ENCODE measurements around the gene LDAH.
"Not testable (repeated sequence)": the region's sequence is repeated elsewhere in the genome, so short reads cannot be mapped to it uniquely, and the experiment has no call there.

Gene LDAH

GRCh38 chr2:20722592-20723240, 100.2 kb downstream of the LDAH start:
- H4K20me1 ChIP-seq, result peaks cover 0 to 5% (median 0%) of the 10 kb centered on the region in 11 experiments; a peak in 2 of 22 replicates
- H3K9me3 ChIP-seq (replicated peaks in 1 of 11), result peaks cover 15 to 53% (median 39%) of the 10 kb centered on the region in 11 experiments
- peaks cover 27 to 86% (median 52%) of the 10 kb centered on the region in 11 experiments; a peak in 21 of 22 replicates for H3K36me3 ChIP-seq
- H3K4me1 ChIP-seq, result no peaks in the 10 kb centered on the region
- H3K27ac ChIP-seq, result no peak overlapping the region
- H3K27me3 ChIP-seq, result no peaks in the 10 kb centered on the region
- TF ChIP-seq Cebpa-rat (IDR thresholded peaks at IDR 0.05), result no peak
- H3K4me3 ChIP-seq, result no peak overlapping the region
- no peak overlapping the region for H3K4me2 ChIP-seq
- H3K9ac ChIP-seq, result no peak overlapping the region

- peaks cover 10 to 53% (median 26%) of the 10 kb centered on the region in 11 experiments; a peak in 18 of 22 replicates for H3K36me3 ChIP-seq
- H3K27ac ChIP-seq, result no peak overlapping the region
- no peak for TF ChIP-seq Cebpa-rat (IDR thresholded peaks at IDR 0.05)
- no peak overlapping the region for H3K9ac ChIP-seq
- no peak overlapping the region for H3K4me3 ChIP-seq
- H3K27me3 ChIP-seq, result no peaks in the 10 kb centered on the region
- H3K4me1 ChIP-seq, result no peaks in the 10 kb centered on the region
- no peak overlapping the region for H3K4me2 ChIP-seq
- H4K20me1 ChIP-seq, result peaks cover 0 to 5% (median 0%) of the 10 kb centered on the region in 11 experiments; a peak in 2 of 22 replicates
- peaks cover 27 to 56% (median 52%) of the 10 kb centered on the region in 11 experiments for H3K9me3 ChIP-seq (replicated peaks in 1 of 11)
These were observed 105.3 kb downstream of the LDAH start for GRCh38 chr2:20717641-20718040.

DNA sequence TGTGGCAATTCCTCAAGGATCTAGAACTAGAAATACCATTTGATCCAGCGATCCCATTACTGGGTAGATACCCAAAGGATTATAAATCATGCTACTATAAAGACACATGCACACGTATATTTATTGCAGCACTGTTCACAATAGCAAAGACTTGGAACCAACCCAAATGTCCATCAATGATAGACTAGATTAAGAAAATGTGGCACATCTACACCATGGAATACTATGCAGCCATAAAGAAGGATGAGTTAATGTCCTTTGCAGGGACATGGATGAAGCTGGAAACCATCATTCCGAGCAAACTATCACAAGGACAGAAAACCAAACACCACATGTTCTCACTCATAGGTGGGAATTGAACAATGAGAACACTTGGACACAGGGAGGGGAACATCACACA, 106.7 kb downstream of the LDAH start:
- Histone ChIP-seq H3K9me3 (replicated peaks in 1 of 11) (peaks cover 31 to 54% (median 46%) of the 10 kb centered on the region in 11 experiments), H3K36me3 (peaks cover 19 to 52% (median 33%) of the 10 kb centered on the region in 11 experiments; a peak in 21 of 22 replicates)
- not testable (repeated sequence) for H3K4me1 ChIP-seq, H3K27ac ChIP-seq, H3K27me3 ChIP-seq, H3K9ac ChIP-seq, H3K4me2 ChIP-seq, H4K20me1 ChIP-seq, H3K4me3 ChIP-seq

GRCh38 chr2:20714412-20714811, 108.5 kb downstream of the LDAH start:
- H3K4me1 ChIP-seq, H3K27me3 ChIP-seq, H3K4me3 ChIP-seq, H3K4me2 ChIP-seq, H3K27ac ChIP-seq, H3K9ac ChIP-seq, H4K20me1 ChIP-seq: not testable (repeated sequence)
- H3K36me3 ChIP-seq, result peaks cover 19 to 36% (median 30%) of the 10 kb centered on the region in 11 experiments; a peak in 21 of 22 replicates
- peaks cover 29 to 41% (median 33%) of the 10 kb centered on the region in 11 experiments for H3K9me3 ChIP-seq (replicated peaks in 1 of 11)

GRCh38 chr2:20713585-20713984, 109.3 kb downstream of the LDAH start:
- not testable (repeated sequence) for H3K9ac ChIP-seq, H3K4me2 ChIP-seq, H3K4me1 ChIP-seq, H3K27me3 ChIP-seq, H3K27ac ChIP-seq, H3K4me3 ChIP-seq
- peaks cover 20 to 38% (median 27%) of the 10 kb centered on the region in 11 experiments for H3K9me3 ChIP-seq (replicated peaks in 1 of 11)
- H3K36me3 ChIP-seq, result peaks cover 19 to 33% (median 27%) of the 10 kb centered on the region in 11 experiments; a peak in 21 of 22 replicates
- peaks cover 0 to 11% (median 0%) of the 10 kb centered on the region in 11 experiments; a peak in 5 of 22 replicates for H4K20me1 ChIP-seq

- H3K4me3 ChIP-seq, H3K27me3 ChIP-seq, H3K9ac ChIP-seq, H3K4me2 ChIP-seq, H3K4me1 ChIP-seq, H3K27ac ChIP-seq: not testable (repeated sequence)
- peaks cover under 1 to 21% (median 8%) of the 10 kb centered on the region in 11 experiments; a peak in 17 of 22 replicates for H3K9me3 ChIP-seq (replicated peaks in 1 of 11)
- peaks cover under 1 to 24% (median 12%) of the 10 kb centered on the region in 11 experiments; a peak in 19 of 22 replicates for H3K36me3 ChIP-seq
- H4K20me1 ChIP-seq, result peaks cover 0 to 29% (median 6%) of the 10 kb centered on the region in 11 experiments; a peak in 7 of 22 replicates
These were observed 111.3 kb downstream of the LDAH start for GRCh38 chr2:20711641-20712040.

- Histone ChIP-seq H3K4me2 (no peak overlapping the region), H4K20me1 (peaks cover 0 to 30% (median 6%) of the 10 kb centered on the region in 11 experiments; a peak in 7 of 22 replicates), H3K36me3 (peaks cover 6 to 28% (median 15%) of the 10 kb centered on the region in 11 experiments; a peak in 18 of 22 replicates), H3K27me3 (no peaks in the 10 kb centered on the region), H3K9ac (no peak overlapping the region), H3K9me3 (replicated peaks in 1 of 11) (peaks cover 0 to 11% (median 7%) of the 10 kb centered on the region in 11 experiments; a peak in 13 of 22 replicates), H3K4me1 (no peaks in the 10 kb centered on the region), H3K27ac (no peak overlapping the region), H3K4me3 (no peak overlapping the region)
- no peak for TF ChIP-seq Cebpa-rat (IDR thresholded peaks at IDR 0.05)
These were observed 115.3 kb downstream of the LDAH start for GRCh38 chr2:20707601-20708000.

GRCh38 chr2:20706786-20707185, 116.1 kb downstream of the LDAH start:
- H3K9ac ChIP-seq, result no peak overlapping the region
- no peak overlapping the region for H3K4me3 ChIP-seq
- peaks cover 3 to 23% (median 10%) of the 10 kb centered on the region in 11 experiments; a peak in 18 of 22 replicates for H3K36me3 ChIP-seq
- H3K27ac ChIP-seq, result no peak overlapping the region
- TF ChIP-seq Cebpa-rat (IDR thresholded peaks at IDR 0.05), result no peak
- no peaks in the 10 kb centered on the region for H3K4me1 ChIP-seq
- H3K9me3 ChIP-seq (replicated peaks in 1 of 11), result peaks cover 0 to 6% (median 5%) of the 10 kb centered on the region in 11 experiments; a peak in 12 of 22 replicates
- no peak overlapping the region for H3K4me2 ChIP-seq
- H4K20me1 ChIP-seq, result peaks cover 0 to 30% (median 6%) of the 10 kb centered on the region in 11 experiments; a peak in 7 of 22 replicates
- no peaks in the 10 kb centered on the region for H3K27me3 ChIP-seq

DNA sequence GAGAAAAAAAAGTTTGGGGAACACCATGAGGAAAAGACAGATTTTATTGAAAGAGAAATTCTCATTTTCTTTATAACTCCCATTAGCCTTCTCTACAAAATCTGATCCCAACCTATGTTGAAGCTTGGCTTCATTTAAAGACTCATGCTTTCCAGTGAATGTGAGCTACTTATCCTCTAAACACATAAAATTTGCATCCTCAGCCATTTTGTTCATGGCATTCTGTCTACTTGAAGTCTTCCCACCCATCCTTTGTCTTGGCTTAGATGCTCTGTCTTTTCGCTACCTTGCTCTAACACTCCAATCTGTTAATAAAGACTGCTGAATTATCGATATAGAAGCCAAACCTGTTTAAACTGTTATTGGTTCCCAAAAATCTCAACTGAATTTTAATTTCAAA, 116.7 kb downstream of the LDAH start:
- Histone ChIP-seq H3K27ac (no peak overlapping the region), H3K9ac (no peak overlapping the region), H3K4me3 (no peak overlapping the region), H3K36me3 (peaks cover 0 to 26% (median 7%) of the 10 kb centered on the region in 11 experiments; a peak in 13 of 22 replicates), H3K4me1 (no peaks in the 10 kb centered on the region), H3K9me3 (replicated peaks in 1 of 11) (peaks cover 0 to under 1% (median 0%) of the 10 kb centered on the region in 11 experiments; a peak in 2 of 22 replicates), H4K20me1 (peaks cover 0 to 30% (median 6%) of the 10 kb centered on the region in 11 experiments; a peak in 7 of 22 replicates), H3K4me2 (no peak overlapping the region), H3K27me3 (no peaks in the 10 kb centered on the region)
- no peak for TF ChIP-seq Cebpa-rat (IDR thresholded peaks at IDR 0.05)
